IPS-11a (cell line): ENCODE measurements around the gene MICB.
A peak's percentile ranks its signal among the peaks of the same experiment; 100 is the strongest.
"Not testable (repeated sequence)": the region's sequence is repeated elsewhere in the genome, so short reads cannot be mapped to it uniquely, and the experiment has no call there.

Experiments
- H3K4me3 ChIP-seq: one replicate; pipeline ENCODE4 v1.5.1; 2013; ENCODE audit warnings: low read depth, low read length, control low read depth

MICB gene

GRCh38 chr6:31535538-31536324, 37.8 kb downstream of the MICB start:
- no peak overlapping the region for H3K4me3 ChIP-seq

- no peak overlapping the region for H3K4me3 ChIP-seq
Observed at GRCh38 chr6:31538805-31539400, 41.0 kb downstream of the MICB start.

DNA sequence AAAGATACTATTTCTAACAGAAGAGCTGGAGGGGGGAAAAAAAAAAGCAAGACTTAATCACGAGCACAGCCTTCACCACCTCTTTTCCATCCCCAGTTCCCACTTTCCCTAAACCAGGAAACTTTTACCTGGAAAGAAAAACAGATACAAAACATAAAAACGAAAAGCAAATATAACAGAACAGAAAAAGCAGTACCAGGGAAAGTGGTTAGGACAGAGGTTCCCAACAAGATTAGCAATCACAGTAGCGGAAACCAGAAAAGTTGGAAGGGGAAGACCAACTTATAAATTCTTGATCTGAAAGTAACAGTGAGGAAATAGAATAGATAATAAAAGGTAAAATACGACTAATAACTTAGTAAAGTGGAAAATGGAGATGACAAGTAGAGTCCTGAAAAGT, 42.7 kb downstream of the MICB start:
- peak overlapping the region; percentile 79 for H3K4me3 ChIP-seq

GRCh38 chr6:31541059-31541657, 43.2 kb downstream of the MICB start:
- H3K4me3 ChIP-seq, result peak overlapping the region; percentile 79

- peak within 1 kb of the TSS; percentile 79 for H3K4me3 ChIP-seq
Observed at GRCh38 chr6:31541658-31542521, 43.9 kb downstream of the MICB start, which contains the start of gene DDX39B. Gene DDX39B (minus strand): TSS chr6:31542003. CDS start chr6:31540532, 1,471 bp downstream.

DNA sequence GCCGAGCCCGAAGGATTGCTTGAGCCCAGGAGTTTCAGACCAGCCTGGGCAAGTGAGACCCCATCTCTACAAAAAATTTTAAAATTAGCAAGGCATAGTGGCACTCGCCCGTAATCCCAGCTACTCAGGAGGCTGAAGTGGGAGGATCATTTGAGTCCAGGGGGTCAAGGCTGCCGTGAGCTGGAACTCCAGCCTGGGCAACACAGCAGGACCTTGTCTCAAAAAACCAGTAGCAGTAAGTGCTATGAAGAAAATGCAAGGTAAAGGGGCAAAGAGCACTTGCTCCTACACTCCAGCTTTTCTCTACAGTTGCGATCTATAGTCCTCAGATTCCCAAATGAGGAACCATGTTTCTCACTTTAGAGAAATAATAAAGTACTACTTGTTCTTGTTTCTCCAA, 45.7 kb downstream of the MICB start:
- no peak overlapping the region for H3K4me3 ChIP-seq

- H3K4me3 ChIP-seq, result no peak overlapping the region
Observed at GRCh38 chr6:31544676-31545075, 46.7 kb downstream of the MICB start.

DNA sequence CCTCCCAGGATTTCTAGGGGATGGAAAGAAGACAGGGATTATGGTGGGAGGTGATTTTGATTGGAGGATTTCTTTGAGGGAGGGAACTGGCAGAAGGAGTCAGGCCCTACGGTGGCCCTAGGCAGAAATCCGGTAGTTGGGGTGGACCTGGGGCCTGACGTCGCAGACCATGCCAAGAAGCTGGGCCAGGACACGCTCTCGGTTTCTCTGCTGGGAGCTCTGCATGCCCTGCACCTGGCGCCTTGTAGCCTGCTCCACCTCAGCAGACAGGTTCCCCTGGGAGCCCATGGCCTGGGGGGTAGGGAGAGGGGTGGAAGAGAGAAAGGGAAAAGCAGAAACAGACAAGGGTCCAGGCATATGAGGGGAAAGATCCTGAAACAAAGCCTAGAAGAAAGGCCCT, 47.3 kb downstream of the MICB start:
- H3K4me3 ChIP-seq, result no peak overlapping the region

DNA sequence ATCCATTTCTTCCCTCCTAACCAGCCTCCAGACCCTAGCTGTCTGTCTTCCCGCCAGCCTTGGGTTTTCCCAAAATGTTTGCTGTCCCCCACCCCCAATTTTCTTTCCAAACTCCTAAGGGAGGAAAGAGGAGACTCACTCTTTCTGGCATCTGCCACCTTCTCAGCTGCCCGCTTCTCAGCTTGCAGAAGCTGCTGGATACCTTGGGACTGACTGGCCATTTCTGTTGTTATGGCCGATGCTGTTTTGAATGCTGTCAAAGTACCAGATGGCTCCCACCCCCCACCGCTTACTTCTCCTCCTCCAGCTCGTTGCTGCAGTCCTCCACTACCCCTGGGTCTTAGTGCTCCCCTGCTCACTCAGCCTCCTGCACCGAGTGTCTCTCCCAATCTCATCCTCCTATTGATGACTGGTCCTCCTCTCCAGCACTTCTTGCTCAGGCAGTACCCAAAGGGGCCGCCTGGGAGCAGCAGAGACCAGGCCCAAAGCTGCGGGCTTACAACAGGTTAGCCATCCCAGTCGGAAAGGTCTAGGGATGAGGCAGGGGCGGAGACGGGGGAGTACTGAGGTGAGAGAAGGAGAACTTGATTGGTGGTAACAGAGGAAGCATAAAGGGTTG, 48.5 kb downstream of the MICB start, which contains the start of gene ATP6V1G2:
Gene ATP6V1G2 (minus strand): TSS at position 270 of the 619 bp plus-strand sequence. CDS start 49 bp downstream, at position 221.
- H3K4me3 ChIP-seq, result peak within 1 kb of the TSS; percentile 57

- peak within 1 kb of the TSS; percentile 57 for H3K4me3 ChIP-seq
Observed at GRCh38 chr6:31546958-31547726, 49.2 kb downstream of the MICB start, which contains the start of gene NFKBIL1. Gene NFKBIL1 (plus strand): TSS chr6:31547608. CDS start chr6:31547695, 87 bp downstream.

DNA sequence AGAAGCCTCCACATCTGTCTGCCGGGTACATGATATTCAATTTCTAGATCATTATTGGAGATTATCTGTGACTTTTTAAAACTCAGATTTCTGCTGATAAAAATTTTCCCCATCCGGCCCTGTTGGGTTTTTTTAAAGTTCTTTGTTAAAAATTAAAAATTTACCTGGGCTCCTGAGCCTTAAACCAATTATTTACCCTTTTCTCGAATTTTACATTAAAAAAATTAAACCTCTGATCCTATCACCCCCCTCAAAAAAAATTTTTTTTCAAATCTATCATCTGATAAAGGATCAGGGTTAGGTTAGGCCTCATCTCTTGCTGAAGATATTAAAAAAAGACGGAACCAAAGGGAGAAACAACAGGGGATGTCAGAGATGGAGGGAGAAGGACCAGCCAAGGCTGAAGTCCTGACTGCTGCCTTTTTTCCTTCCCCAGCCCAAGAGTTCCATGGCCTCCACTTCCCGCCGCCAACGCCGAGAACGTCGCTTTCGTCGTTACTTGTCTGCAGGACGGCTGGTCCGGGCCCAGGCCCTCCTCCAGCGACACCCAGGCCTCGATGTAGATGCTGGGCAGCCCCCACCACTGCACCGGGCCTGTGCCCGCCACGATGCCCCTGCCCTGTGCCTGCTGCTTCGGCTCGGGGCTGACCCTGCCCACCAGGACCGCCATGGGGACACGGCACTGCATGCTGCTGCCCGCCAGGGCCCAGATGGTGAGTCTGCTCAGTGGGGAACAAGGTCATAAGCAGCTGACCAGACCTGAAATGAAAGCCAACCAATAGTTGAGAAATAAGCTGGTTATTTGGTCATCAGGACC, 50.0 kb downstream of the MICB start:
- H3K4me3 ChIP-seq, result peak overlapping the region; percentile 24

DNA sequence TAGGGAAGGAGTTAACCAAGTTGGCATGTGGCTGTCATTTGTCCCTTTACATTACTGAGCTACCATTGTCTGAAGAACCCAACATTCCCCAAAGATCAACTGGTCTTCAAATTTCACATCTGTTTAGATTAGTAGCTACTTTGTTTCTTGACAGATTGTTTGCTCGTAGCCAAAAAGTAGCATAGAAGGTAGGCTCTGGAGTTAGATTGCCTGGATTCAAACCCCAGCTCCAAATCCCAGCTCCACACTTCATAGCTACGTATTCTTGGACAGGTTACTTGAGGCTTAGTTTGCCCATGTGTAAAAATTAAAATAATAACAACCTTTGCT, 50.6 kb downstream of the MICB start:
- no peak overlapping the region for H3K4me3 ChIP-seq

GRCh38 chr6:31551371-31551770, 53.4 kb downstream of the MICB start:
- not testable (repeated sequence) for H3K4me3 ChIP-seq

DNA sequence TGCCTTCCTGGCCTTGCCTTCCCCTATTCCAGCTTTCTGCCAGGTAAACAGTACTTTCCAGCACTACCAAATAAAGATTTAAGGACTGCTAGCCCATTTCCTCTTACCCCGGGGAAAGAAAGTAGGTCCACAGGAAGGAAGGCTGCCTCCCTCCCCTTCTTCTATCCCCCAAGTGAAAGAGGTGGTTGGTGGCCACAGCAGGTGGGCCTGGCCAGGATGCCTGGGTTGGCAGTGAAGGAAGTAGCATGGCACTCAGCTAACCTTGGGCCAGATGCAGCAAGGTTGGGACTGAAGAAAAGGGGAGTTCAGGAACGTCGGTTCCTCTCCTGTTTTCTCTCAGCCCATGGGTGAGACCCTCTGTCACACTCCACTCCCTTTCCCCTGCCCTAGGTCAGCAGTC, 58.4 kb downstream of the MICB start:
- no peak overlapping the region for H3K4me3 ChIP-seq

DNA sequence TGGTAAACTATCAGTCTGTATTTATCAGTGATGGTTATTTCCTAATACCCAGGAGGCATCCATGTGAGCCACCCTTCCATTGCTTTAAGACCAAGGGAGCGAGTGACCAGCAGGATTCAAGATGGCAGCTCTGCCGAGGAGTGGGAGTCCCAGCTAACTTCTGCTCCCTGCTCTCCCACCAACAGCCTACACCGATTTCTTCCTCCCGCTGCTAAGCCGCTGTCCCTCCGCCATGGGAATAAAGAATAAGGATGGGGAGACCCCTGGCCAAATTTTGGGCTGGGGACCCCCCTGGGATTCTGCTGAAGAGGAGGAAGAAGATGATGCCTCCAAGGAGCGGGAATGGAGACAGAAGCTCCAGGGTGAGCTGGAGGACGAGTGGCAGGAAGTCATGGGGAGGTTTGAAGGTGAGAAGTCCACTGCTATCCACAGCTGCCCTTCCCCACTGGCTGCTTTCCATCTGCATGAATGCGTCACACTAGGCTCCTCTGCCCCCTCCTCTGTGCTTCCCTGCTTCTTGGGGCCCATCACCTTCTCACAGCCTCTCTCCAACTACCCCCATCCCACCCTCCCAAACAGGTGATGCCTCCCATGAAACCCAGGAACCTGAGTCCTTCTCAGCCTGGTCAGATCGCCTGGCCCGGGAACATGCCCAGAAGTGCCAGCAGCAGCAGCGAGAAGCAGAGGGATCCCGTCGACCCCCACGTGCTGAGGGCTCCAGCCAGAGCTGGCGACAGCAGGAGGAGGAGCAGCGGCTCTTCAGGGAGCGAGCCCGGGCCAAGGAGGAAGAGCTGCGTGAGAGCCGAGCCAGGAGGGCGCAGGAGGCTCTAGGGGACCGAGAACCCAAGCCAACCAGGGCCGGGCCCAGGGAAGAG, 59.7 kb downstream of the MICB start:
- no peak overlapping the region for H3K4me3 ChIP-seq

GRCh38 chr6:31558318-31558625, 60.3 kb downstream of the MICB start:
- no peak overlapping the region for H3K4me3 ChIP-seq

DNA sequence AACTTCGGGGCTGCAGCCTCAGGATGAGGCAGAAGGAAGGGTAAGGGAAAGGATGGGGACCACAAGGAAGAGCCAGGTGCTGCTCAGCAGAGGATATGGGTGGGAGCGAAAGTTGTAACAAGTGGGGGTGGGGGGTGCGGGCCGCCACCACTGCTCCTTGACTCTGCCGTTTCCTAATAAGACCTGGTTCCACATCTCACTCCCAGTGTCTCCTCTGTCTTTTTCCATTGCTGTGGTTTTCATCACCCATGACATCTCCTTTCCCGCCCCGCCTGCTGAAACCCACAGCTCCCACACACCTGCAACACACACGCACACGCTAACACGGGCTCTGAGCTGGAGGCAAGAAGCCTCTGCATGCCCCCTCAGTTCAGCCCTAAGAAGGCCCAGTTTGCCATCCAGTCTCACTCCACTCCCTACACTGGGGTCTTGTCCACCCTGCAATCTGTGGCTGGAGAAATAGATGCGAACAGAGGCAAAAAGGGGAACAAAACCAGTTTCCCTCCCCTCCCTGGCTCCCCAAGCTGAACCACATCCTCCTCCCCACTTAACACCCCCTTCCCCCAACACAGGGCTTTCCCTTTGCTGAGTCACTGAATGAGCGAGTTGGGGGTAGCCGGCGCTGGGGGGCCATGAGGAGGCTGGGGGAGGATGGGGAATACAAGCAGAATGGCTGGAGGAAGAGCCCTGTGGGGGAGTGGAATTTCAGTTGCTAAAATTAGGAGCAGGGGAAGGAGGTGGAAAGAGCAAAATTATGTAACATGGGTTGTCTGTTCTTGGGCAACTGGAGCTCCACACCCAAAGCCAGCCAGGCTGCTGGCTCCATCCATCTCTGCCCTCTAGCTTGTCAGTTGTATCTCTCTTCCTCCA, 60.9 kb downstream of the MICB start:
- H3K4me3 ChIP-seq, result no peak overlapping the region
